HG02885 (cell line): ENCODE results near the gene PLET1.

Experiments used
- ATAC-seq: cut with Tn5 transposase; IDR thresholded peaks from one replicate; pipeline ENCODE4 v1.9.1; 2021; ENCODE audit warnings: mild to moderate bottlenecking; ENCODE audit not compliant: unreplicated experiment, poor library complexity

Gene PLET1, protein sequence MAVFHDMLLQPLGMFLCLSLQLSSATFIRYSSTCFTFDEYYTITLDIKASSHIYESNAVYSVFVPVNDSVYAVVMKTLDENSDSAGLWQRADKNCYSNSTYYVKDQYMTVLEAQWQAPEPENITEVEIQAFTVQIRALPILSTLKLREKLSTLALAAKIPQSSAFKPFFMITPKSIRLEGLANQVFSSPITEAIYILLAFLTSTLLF

DNA sequence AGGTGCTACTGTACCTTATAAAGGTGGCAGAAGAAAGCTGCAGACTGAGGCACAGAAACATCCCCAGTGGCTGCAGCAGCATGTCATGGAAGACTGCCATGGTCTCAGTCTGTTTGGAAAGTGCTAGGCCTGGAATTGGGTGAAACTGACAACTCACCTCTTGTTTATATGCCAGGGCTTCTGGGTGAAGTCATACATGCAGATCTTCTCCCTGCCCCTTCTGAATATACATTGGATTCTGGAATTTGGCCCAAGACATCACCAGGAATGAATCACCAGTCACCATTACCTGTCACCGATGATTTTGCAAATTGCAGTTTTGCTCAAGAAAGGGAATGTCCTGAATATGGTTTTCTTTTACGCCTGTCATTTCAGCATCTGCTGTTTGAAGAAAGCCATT lies at the start of gene PLET1:
Gene PLET1 (minus strand): TSS at position 371 of the 400 bp plus-strand sequence. CDS start 271 bp downstream, at position 100.
- ATAC-seq = no peak

DNA sequence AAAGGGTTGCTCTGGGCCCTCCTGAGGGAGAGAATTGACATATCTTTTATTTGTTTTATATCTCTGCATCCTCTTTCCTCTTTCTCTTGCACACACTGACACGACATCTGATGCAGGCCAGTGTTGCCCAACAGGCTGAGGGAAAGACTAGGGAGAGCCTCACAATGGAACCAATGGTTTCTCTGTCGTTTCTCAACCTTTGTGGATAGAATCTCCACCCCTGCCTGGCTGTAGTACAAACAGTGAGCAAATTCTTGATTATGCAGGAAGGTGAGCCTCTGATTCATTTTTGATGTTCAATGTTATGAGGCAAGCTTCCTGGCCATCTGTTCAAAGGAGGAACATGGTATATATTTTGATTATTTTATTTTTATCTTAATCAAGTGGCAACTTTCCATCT lies 49.8 kb upstream of the PLET1 start:
- ATAC-seq = no peak

DNA sequence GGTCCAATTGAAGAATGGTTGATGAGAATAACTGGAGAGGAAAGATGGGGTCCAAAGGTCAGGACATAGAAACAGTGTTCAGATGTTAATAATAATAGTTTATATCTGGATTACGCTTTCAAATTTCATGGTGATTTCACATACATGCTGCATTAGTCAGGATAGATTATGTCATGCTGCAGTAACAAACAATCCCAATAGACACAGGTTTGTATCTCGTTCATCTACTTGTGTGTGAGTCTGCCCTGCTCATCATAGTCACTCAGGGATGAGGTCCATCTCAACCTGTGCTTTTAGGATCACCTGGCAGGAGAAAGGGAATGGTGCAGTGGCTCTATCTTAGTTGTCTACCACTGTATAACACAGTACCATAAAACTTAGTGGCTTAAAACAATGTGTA lies 48.0 kb upstream of the PLET1 start:
- ATAC-seq = no peak

DNA sequence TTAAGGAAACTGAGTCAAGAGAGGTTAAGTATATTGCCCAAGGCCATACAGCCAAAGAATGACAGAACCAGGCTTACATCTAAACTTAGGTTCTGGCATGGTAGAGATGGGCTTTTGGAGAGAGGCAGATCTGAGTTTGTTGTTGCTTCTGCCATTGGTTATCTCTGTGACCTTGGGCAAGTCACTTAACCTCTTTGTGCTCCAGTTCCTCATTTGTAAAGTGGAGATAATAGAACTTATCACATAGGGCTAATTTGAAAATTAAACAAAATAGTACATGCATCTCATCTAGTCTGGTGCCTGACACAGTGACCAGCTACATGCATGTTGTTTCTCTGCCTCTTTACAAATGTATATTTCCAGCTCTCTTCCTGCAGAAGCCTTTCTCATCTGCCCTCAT lies 47.0 kb upstream of the PLET1 start:
- no peak for ATAC-seq

GRCh38 chr11:112306230-112306629 lies 45.6 kb upstream of the PLET1 start:
- no peak for ATAC-seq

DNA sequence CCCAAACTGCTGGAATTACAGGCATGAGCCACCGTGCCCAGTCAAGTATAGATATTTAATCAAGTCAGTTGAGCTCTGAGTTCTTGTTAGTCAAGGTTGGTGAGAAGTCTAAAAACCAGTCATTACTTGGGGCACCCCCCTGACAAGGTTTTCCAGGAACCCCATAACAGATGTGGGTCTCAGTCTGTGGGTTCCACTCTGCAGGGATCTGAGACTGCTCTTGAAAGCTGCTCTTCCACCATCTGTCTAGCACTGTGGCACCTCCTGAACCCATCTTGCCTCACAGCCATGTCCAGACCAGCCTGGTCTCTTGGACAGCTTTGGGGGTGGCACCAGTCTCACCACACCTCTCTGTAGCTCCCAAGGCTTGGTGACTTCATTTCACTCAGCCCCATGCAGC lies 44.3 kb upstream of the PLET1 start:
- no peak for ATAC-seq

GRCh38 chr11:112303616-112304015 lies 43.0 kb upstream of the PLET1 start:
- ATAC-seq = no peak

DNA sequence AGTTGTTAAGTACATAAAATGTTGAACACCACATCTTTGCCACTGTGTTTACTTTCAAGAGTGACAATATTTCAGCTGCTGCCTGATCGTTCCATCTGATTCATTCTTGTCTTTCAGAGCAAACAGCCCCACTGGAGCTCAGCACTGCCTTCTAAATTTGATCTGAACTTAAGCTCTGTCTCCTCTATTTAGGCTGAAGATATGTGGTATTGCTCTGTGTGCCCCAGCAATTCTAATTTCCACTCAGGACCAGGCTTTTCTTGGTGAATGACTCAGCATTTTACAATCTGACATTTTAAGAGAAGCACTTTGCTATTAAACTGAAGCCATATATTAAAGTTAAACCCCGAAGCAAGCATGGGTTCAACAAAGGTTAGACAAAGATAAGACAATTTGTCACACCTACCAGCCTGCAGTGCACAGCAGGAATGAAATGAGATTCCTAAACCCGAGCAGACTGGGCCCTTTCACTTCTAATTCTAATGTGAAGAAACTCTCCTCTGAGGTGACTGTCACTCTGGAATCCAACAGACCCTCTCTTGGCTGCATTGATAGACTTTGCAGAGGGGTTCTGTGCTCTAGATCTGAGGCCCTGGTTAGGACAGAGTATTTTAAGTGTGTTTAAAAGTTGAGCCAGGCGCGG lies 41.7 kb upstream of the PLET1 start:
- no peak for ATAC-seq

GRCh38 chr11:112300094-112300786 lies 39.6 kb upstream of the PLET1 start:
- no peak for ATAC-seq

DNA sequence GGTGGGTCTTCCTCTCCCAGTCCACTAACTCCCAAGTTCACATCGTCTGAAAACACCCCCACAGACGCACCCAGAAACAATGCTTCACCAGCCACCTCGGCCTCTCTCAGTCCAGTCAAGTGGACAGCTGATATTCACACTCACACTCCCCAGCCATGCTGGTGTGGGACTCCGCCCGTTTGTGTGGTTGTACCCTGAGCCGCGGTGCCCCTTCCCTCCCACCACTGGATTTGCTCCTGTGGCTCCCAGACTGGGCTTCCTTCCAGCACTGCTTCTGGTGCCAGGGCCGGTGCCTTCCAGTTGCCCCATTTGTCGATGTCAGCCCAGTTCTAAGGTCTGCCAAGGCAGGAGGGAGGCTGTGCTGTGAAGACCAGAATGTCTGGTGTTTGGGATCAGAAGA lies 37.9 kb upstream of the PLET1 start:
- no peak for ATAC-seq

DNA sequence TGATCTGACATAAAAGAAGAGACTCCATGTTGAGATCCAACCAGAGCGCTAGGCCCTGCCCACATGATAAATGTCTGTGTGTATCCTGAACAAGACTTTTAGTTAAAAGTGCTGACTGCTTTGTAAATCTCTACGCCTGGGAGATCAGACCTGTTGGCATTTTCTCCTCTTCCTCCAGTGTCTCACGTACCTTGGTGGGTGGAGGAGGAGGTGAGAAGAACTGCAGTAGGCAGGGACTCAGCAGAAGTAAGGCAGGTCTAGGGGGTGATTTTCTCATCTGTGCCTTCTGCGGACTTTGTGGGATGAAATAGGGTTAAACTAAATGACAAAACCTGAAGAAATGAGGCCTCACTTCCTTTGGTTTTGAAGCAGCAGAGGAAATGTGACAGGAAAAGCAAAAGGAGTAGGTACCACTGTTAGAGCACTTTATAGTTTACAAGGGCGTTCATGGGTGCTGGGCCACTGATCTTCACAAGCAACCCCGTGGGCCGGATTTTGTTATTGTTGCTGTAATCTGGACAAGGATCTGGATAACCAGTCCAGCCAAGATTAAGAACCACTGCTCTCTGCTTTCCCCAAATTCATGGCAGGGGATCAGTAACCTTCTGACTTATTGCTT lies 36.7 kb upstream of the PLET1 start:
- no peak for ATAC-seq

GRCh38 chr11:112296044-112296443 lies 35.4 kb upstream of the PLET1 start:
- no peak for ATAC-seq

DNA sequence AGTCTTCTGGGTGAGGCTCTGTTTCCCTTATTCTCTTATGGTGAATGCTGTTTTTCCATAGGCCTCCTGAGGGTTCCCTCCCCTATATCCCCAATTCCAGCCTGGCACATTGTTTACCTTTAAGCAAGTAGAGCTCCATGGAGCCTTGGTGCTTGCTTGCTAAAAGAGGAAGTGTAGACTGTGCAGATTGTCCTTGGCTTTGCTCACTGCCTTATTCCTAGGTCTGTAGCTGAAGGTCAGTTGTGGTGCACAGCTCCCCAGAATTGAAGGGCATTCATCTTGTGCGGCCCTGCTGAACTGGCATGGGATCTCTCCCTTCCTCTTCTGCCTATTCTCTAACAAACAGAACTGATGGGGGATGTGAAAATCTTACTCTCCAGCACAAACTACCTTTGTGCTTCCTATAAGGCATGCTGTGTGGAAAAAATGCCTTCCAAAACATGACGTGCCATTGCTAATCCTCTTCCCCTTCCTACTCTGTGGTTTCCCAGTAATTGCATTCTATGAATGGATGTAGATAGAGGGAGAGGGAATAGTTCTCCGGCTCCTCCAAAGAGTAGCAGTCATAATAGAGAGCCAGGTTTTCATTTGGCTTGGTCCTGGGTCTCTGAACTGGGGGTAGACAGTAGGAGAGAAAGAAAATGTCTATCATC lies 34.2 kb upstream of the PLET1 start:
- no peak for ATAC-seq

- no peak for ATAC-seq
Measured at GRCh38 chr11:112293614-112294013, 33.0 kb upstream of the PLET1 start.

DNA sequence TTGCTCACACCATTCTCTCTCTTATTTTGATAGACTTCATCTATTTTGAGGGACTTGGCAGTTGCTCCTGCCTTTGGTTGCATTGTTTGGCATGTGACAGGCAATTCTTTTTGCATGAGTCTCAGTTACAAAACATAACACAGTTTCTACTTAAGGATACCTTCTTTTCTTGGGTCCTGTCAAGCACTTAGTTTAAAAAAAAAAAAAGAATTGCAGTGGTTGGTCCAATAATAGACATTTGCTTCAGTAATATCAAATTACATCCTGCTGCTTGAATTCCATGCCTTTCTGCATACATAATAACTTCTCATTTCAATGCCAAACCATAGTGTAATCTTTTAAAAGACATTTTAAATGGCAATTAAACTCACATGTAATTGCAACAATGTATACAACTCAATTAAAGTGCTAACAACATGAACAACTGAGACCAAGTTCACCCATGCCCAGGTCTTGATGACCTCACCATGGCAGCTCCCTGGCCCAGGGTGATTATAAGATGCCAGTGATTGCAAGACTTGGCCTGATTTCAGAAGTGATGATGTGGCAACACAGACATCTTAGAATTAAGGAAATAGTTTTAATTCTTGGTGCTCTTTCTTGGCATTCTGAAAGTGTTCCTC lies 32.2 kb upstream of the PLET1 start:
- ATAC-seq = no peak

DNA sequence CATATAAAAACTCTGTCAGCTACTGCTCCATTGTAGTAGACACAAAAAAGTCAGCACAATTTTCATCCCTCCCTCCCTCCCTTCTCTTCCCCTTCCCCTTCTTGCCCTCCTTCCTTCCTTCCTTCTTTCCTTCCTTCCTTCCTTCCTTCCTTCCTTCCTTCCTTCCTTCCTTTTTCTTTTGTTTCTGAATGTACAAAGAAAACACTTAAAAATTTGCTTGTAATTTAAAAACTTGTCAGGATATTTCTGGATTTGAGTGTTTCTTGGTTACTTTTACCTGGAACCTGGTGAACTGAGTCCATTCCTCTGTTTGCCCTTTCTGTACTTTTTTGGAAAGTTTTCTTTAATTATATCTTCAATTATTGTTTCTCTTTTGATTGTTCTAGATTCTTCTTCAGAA lies 31.5 kb upstream of the PLET1 start:
- ATAC-seq = no peak

- ATAC-seq = no peak
Measured at GRCh38 chr11:112291191-112291590, 30.5 kb upstream of the PLET1 start.

DNA sequence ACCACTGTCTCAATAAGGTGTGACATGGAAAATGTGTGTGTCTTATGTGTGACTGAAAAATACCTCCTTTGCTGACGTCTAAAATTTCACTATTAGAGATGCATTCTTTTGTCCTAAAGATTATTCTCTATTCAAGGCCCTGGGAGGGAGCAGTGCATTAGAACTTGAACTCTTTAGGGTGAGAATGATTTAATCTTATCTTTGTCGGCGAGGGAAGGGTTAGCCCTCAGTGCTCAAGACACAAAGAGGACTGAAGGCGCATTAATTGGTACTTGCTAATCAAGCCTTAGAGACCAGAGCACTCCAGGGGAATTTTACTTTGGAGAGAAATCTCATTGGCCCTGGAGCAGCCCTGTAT lies 29.8 kb upstream of the PLET1 start:
- ATAC-seq = no peak

DNA sequence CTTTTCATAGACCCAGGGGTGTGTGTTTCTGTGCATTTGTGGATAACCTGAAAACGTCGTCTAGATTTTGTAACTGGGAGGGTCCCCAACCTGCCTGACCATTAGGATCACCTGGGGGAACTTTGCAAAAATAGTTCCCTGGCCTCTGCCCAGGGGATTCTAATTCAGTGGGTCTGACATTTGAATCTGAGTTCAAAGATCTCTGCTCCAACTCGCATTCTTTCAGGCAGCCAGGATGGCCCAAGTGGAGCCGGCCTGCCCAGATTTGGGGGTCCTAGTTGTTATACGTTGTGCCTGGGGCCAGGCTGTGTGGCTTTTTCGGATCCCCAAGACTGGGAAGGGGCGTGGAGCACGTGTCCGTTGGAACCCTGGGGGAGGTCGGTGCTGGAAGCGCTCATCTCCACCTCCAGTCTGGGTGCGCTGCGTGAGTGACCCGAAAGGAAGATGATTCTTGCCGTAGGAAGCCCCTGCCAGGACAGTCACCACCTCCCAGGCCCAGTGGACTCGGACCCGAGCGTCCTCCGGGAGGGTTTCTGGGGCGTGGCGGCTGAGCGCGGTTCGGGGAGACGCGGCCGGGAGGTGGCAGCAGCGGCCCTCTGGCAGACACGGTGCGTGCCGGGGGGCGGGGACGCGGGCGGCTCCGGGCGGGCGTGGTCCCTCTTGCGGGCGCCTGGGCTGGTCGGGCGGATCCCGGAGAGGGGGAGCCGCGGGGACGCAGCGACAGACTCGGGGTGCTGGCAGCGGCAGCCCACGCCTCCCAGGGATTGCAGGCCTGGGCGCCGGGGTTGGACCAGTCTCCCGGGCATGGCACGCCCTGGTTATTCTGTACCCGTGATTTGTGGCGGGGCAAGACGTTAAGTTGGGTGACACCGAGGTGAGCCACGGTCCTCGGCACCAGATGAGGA lies 29.2 kb upstream of the PLET1 start:
- peak; percentile 97 for ATAC-seq
